ENCODE results near the gene CCND1.

CCND1 gene

GRCh38 chr11:69664901-69665300, 23.9 kb downstream of the CCND1 start:
- no peak for DNase-seq (ENCODE audit: extremely low read depth in 1 of 2, low read depth in 1 of 2)

- no peak for DNase-seq (ENCODE audit: extremely low read depth in 1 of 2, low read depth in 1 of 2)
Measured at GRCh38 chr11:69665669-69666068, 24.7 kb downstream of the CCND1 start.

- no peak for DNase-seq (ENCODE audit: extremely low read depth in 1 of 2, low read depth in 1 of 2)
Measured at GRCh38 chr11:69666261-69666660, 25.3 kb downstream of the CCND1 start.

GRCh38 chr11:69666752-69667536, 26.0 kb downstream of the CCND1 start:
- DNase-seq (ENCODE audit: extremely low read depth in 1 of 2, low read depth in 1 of 2) = no peak

- DNase-seq (ENCODE audit: extremely low read depth in 1 of 2, low read depth in 1 of 2) = no peak
Measured at GRCh38 chr11:69667619-69668604, 27.0 kb downstream of the CCND1 start.

- DNase-seq (ENCODE audit: extremely low read depth in 1 of 2, low read depth in 1 of 2) = no peak
Measured at GRCh38 chr11:69669486-69669885, 28.5 kb downstream of the CCND1 start.

- DNase-seq (ENCODE audit: extremely low read depth in 1 of 2, low read depth in 1 of 2) = peak; percentile 10 to 36
Measured at GRCh38 chr11:69670158-69670845, 29.3 kb downstream of the CCND1 start.

GRCh38 chr11:69671734-69672465, 30.9 kb downstream of the CCND1 start:
- no peak for DNase-seq (ENCODE audit: extremely low read depth in 1 of 2, low read depth in 1 of 2)

GRCh38 chr11:69674267-69674885, 33.4 kb downstream of the CCND1 start:
- no peak for DNase-seq (ENCODE audit: extremely low read depth in 1 of 2, low read depth in 1 of 2)

GRCh38 chr11:69674886-69675714, 34.1 kb downstream of the CCND1 start, which contains the start of gene LTO1:
TSS of gene LTO1 (minus strand) at chr11:69675353. CDS start at chr11:69675239, 114 bp downstream.
- DNase-seq (ENCODE audit: extremely low read depth in 1 of 2, low read depth in 1 of 2) = peak; percentile 86 to 97

- DNase-seq (ENCODE audit: extremely low read depth in 1 of 2, low read depth in 1 of 2) = no peak
Measured at GRCh38 chr11:69677749-69678148, 36.8 kb downstream of the CCND1 start.

GRCh38 chr11:69680688-69681087, 39.7 kb downstream of the CCND1 start:
- DNase-seq (ENCODE audit: extremely low read depth in 1 of 2, low read depth in 1 of 2) = no peak

GRCh38 chr11:69682221-69682620, 41.3 kb downstream of the CCND1 start:
- DNase-seq (ENCODE audit: extremely low read depth in 1 of 2, low read depth in 1 of 2) = no peak

- DNase-seq (ENCODE audit: extremely low read depth in 1 of 2, low read depth in 1 of 2) = no peak
Measured at GRCh38 chr11:69682681-69683326, 41.8 kb downstream of the CCND1 start.

- no peak for DNase-seq (ENCODE audit: extremely low read depth in 1 of 2, low read depth in 1 of 2)
Measured at GRCh38 chr11:69683764-69684333, 42.9 kb downstream of the CCND1 start.

- no peak for DNase-seq (ENCODE audit: extremely low read depth in 1 of 2, low read depth in 1 of 2)
Measured at GRCh38 chr11:69684651-69685050, 43.7 kb downstream of the CCND1 start.

GRCh38 chr11:69685348-69685747, 44.4 kb downstream of the CCND1 start:
- no peak for DNase-seq (ENCODE audit: extremely low read depth in 1 of 2, low read depth in 1 of 2)

- DNase-seq (ENCODE audit: extremely low read depth in 1 of 2, low read depth in 1 of 2) = no peak
Measured at GRCh38 chr11:69686452-69686851, 45.5 kb downstream of the CCND1 start.

All from activated CD8-positive, alpha-beta memory T cell treated with anti-CD3 and anti-CD28 coated beads for 1 hour (primary cell).